OCI-LY1 (cell line): ENCODE results near the gene OGFR.

ENCODE experiments used
- EZH2 ChIP-seq: fragments of 200-600 bp; sonication (generic), shearing (Covaris generic); IDR thresholded peaks from 2 replicates; pipeline ENCODE4 v1.8.0; 2017; ENCODE audit warnings: borderline replicate concordance, mixed run types, mild to moderate bottlenecking, antibody characterized with exemption, low read length, moderate library complexity, mixed read lengths
- TF ChIP-seq, protein P1 (sequence below): fragments of 200-600 bp; sonication (generic), shearing (Covaris generic); IDR thresholded peaks from 2 replicates; pipeline ENCODE4 v1.5.1; 2017; ENCODE audit warnings: mild to moderate bottlenecking, antibody characterized with exemption, low read length, moderate library complexity, mixed read lengths

DNA sequence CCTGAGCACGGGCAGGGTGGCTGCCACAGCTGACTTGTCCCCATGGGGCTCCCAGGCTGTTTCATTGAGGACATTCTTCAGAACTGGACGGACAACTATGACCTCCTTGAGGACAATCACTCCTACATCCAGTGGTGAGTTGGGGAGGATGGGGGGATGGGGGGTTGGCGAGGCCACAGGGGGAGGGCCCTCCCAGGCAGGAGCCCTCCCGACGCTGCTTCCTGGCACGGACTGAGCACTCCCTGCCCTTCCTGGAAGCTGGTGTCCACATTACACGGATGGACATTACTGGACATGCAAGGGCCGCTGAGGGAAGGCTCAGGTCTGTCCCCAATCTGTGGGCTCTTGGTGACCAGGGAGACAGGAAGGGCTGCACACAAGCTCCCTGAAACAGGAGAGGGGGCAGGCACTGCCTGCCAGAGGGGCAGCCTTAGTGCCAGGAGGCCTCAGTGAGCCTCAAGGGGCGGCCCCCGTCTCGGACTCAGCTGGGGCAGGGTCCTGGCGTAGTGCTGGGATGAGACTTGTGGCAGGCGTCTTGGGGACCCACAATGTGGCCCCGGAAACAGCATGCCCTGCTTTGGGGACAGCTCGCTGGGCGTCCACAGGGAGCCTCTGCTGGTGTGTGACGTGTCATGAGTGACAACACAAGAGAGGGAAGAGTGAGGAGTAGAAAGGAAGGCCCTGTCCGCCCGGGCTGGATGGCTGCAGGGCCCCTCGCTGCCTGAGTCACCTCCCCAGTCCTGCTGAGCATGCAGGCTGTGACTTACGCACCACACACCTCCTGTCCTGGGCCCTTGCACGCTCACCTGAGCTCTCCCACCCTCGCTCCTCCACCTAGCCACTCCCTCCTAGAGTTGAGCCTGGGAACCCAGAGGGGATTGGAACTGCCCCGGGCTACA lies 5.1 kb downstream of the OGFR start:
- TF ChIP-seq, protein P1, sequence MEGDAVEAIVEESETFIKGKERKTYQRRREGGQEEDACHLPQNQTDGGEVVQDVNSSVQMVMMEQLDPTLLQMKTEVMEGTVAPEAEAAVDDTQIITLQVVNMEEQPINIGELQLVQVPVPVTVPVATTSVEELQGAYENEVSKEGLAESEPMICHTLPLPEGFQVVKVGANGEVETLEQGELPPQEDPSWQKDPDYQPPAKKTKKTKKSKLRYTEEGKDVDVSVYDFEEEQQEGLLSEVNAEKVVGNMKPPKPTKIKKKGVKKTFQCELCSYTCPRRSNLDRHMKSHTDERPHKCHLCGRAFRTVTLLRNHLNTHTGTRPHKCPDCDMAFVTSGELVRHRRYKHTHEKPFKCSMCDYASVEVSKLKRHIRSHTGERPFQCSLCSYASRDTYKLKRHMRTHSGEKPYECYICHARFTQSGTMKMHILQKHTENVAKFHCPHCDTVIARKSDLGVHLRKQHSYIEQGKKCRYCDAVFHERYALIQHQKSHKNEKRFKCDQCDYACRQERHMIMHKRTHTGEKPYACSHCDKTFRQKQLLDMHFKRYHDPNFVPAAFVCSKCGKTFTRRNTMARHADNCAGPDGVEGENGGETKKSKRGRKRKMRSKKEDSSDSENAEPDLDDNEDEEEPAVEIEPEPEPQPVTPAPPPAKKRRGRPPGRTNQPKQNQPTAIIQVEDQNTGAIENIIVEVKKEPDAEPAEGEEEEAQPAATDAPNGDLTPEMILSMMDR: no peak
- TF ChIP-seq EZH2: no peak
